OCI-LY3 (cell line): ENCODE data around the gene DPP10.

Source experiments
- H2AFZ ChIP-seq: fragments of 200-600, 300-600 bp; shearing (Covaris generic); 2 replicates; pipeline ENCODE4 v1.6.0; 2014; ENCODE audit warnings: antibody characterized with exemption, low read depth, low read length
- H3K27ac ChIP-seq: fragments of 200-600, 300-600 bp; sonication (generic); 2 replicates; pipeline ENCODE4 v1.5.1; 2014; ENCODE audit warnings: mild to moderate bottlenecking, low read length, moderate library complexity, mixed read lengths
- H3K27me3 ChIP-seq: fragments of 200-600, 300-600 bp; sonication (generic); 2 replicates; pipeline ENCODE4 v1.6.1; 2014; ENCODE audit warnings: low read depth, low read length, mixed read lengths
- H3K36me3 ChIP-seq: fragments of 200-600, 300-600 bp; sonication (generic); replicated peaks from 2 replicates; pipeline ENCODE3; 2014; ENCODE audit warnings: low read depth, low read length, mixed read lengths
- H3K4me1 ChIP-seq: fragments of 300-600, 200-600 bp; sonication (generic); 2 replicates; pipeline ENCODE4 v1.6.1; 2014; ENCODE audit warnings: low read length, mixed read lengths
- H3K4me2 ChIP-seq: fragments of 200-600, 300-600 bp; sonication (generic); 2 replicates; pipeline ENCODE4 v1.6.1; 2014; ENCODE audit warnings: low read length, mixed read lengths
- H3K4me3 ChIP-seq: fragments of 300-600, 200-600 bp; sonication (generic); 2 replicates; pipeline ENCODE4 v1.5.1; 2014; ENCODE audit warnings: antibody characterized with exemption, mild to moderate bottlenecking, low read length, moderate library complexity
- H3K79me2 ChIP-seq: fragments of 300-600, 200-600 bp; shearing (Covaris generic); 2 replicates; pipeline ENCODE4 v1.6.1; 2014; ENCODE audit warnings: mild to moderate bottlenecking, low read length, mixed read lengths
- H3K9ac ChIP-seq: fragments of 300-600, 200-600 bp; shearing (Covaris generic); 2 replicates; pipeline ENCODE4 v1.6.0; 2014; ENCODE audit warnings: mild to moderate bottlenecking, low read length, moderate library complexity
- H3K9me3 ChIP-seq: fragments of 200-600, 300-600 bp; shearing (Covaris generic); 2 replicates; pipeline ENCODE4 v1.6.1; 2014; ENCODE audit warnings: low read length, mixed read lengths; ENCODE audit not compliant: insufficient read depth
- H4K20me1 ChIP-seq: fragments of 200-600, 300-600 bp; sonication (generic); 2 replicates; pipeline ENCODE4 v1.6.1; 2016; ENCODE audit warnings: low read length, mixed read lengths; ENCODE audit not compliant: insufficient read depth
- CTCF ChIP-seq: fragments of 200-600, 300-600 bp; sonication (generic); IDR thresholded peaks from 2 replicates; pipeline ENCODE4 v1.5.1; 2014; ENCODE audit warnings: antibody characterized with exemption, low read length, low read depth
- EZH2phosphoT487 ChIP-seq: fragments of 200-600 bp; shearing (Covaris generic); IDR thresholded peaks from 2 replicates; pipeline ENCODE4 v1.6.1; 2018; ENCODE audit warnings: antibody characterized with exemption, mixed run types, low read depth

The DPP10 gene

GRCh38 chr2:115609978-115610377 is 1167.5 kb downstream of the DPP10 start:
- TF ChIP-seq CTCF (no peak), EZH2phosphoT487 (no peak)
- Histone ChIP-seq H3K27ac (no peak overlapping the region), H3K4me2 (no peak overlapping the region), H3K36me3 (no peaks in the 10 kb centered on the region), H3K4me3 (no peak overlapping the region), H2AFZ (no peak overlapping the region), H4K20me1 (no peaks in the 10 kb centered on the region), H3K9ac (no peak overlapping the region), H3K79me2 (no peaks in the 10 kb centered on the region), H3K27me3 (no peaks in the 10 kb centered on the region), H3K9me3 (no peaks in the 10 kb centered on the region), H3K4me1 (no peaks in the 10 kb centered on the region)

GRCh38 chr2:115610888-115611287 is 1168.4 kb downstream of the DPP10 start:
- H3K9ac ChIP-seq, result no peak overlapping the region
- no peak overlapping the region for H3K4me3 ChIP-seq
- H3K79me2 ChIP-seq, result no peaks in the 10 kb centered on the region
- TF ChIP-seq EZH2phosphoT487 (no peak), CTCF (no peak)
- H2AFZ ChIP-seq, result no peak overlapping the region
- no peak overlapping the region for H3K4me2 ChIP-seq
- H3K4me1 ChIP-seq, result no peaks in the 10 kb centered on the region
- H3K27me3 ChIP-seq, result no peaks in the 10 kb centered on the region
- no peaks in the 10 kb centered on the region for H3K9me3 ChIP-seq
- H4K20me1 ChIP-seq, result no peaks in the 10 kb centered on the region
- no peaks in the 10 kb centered on the region for H3K36me3 ChIP-seq
- H3K27ac ChIP-seq, result no peak overlapping the region

GRCh38 chr2:115624332-115624731 is 1181.9 kb downstream of the DPP10 start:
- H3K27me3 ChIP-seq, result no peaks in the 10 kb centered on the region
- no peak for TF ChIP-seq EZH2phosphoT487
- no peak for TF ChIP-seq CTCF
- H3K36me3 ChIP-seq, result no peaks in the 10 kb centered on the region
- no peaks in the 10 kb centered on the region for H3K9me3 ChIP-seq
- H3K27ac ChIP-seq, result no peak overlapping the region
- H3K4me2 ChIP-seq, result no peak overlapping the region
- no peaks in the 10 kb centered on the region for H3K4me1 ChIP-seq
- no peak overlapping the region for H2AFZ ChIP-seq
- H3K79me2 ChIP-seq, result no peaks in the 10 kb centered on the region
- no peak overlapping the region for H3K4me3 ChIP-seq
- no peaks in the 10 kb centered on the region for H4K20me1 ChIP-seq
- no peak overlapping the region for H3K9ac ChIP-seq

- no peak overlapping the region for H3K4me2 ChIP-seq
- no peak overlapping the region for H3K9ac ChIP-seq
- no peaks in the 10 kb centered on the region for H3K4me1 ChIP-seq
- TF ChIP-seq CTCF (no peak), EZH2phosphoT487 (no peak)
- H2AFZ ChIP-seq, result no peak overlapping the region
- H3K36me3 ChIP-seq, result no peaks in the 10 kb centered on the region
- H3K4me3 ChIP-seq, result no peak overlapping the region
- no peaks in the 10 kb centered on the region for H3K9me3 ChIP-seq
- H3K79me2 ChIP-seq, result no peaks in the 10 kb centered on the region
- no peaks in the 10 kb centered on the region for H3K27me3 ChIP-seq
- no peak overlapping the region for H3K27ac ChIP-seq
- no peaks in the 10 kb centered on the region for H4K20me1 ChIP-seq
Measured at GRCh38 chr2:115634578-115634977, 1192.1 kb downstream of the DPP10 start.
